ENCODE results near the gene FAM120B.

FAM120B gene

DNA sequence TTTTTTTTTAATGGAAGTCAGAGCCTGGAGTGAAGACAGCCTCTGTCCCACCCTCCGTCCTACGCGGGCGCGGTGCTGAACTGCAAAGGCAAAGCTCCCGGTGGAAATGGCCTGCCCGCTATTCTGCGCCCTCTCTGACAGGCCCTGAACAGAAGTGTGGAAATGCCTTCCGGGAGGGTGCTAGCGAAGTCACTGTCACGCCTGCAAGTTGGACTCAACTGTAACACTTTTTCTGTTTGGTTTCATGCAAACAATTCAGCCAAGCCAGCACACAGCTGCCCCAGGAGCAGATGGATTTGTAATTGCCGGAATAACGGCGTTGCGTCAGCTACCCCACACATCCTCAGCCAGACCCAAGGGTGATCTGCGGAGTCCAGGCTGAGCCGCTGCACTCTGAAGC is 138.9 kb downstream of the FAM120B start:
- no peak for DNase-seq (ENCODE audit: low spot score)
- TF ChIP-seq, protein P1, sequence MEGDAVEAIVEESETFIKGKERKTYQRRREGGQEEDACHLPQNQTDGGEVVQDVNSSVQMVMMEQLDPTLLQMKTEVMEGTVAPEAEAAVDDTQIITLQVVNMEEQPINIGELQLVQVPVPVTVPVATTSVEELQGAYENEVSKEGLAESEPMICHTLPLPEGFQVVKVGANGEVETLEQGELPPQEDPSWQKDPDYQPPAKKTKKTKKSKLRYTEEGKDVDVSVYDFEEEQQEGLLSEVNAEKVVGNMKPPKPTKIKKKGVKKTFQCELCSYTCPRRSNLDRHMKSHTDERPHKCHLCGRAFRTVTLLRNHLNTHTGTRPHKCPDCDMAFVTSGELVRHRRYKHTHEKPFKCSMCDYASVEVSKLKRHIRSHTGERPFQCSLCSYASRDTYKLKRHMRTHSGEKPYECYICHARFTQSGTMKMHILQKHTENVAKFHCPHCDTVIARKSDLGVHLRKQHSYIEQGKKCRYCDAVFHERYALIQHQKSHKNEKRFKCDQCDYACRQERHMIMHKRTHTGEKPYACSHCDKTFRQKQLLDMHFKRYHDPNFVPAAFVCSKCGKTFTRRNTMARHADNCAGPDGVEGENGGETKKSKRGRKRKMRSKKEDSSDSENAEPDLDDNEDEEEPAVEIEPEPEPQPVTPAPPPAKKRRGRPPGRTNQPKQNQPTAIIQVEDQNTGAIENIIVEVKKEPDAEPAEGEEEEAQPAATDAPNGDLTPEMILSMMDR (IDR thresholded peaks at IDR 0.05; ENCODE audit: extremely low read depth, missing control alignments) = no peak

GRCh38 chr6:170445971-170446370 is 139.4 kb downstream of the FAM120B start:
- TF ChIP-seq, protein P1 (IDR thresholded peaks at IDR 0.05; ENCODE audit: extremely low read depth, missing control alignments) = no peak
- no peak for DNase-seq (ENCODE audit: low spot score)

- no peak for DNase-seq (ENCODE audit: low spot score)
Measured at GRCh38 chr6:170446841-170447560, 140.4 kb downstream of the FAM120B start.

GRCh38 chr6:170447561-170447930 is 141.0 kb downstream of the FAM120B start:
- TF ChIP-seq, protein P1 (IDR thresholded peaks at IDR 0.05; ENCODE audit: extremely low read depth, missing control alignments) = no peak
- DNase-seq (ENCODE audit: low spot score) = no peak

More at GRCh38 chr6:170446841-170447560, 140.4 kb downstream of the FAM120B start:
- TF ChIP-seq, protein P1 (IDR thresholded peaks at IDR 0.05; ENCODE audit: extremely low read depth, missing control alignments) = no peak

- TF ChIP-seq, protein P1 (IDR thresholded peaks at IDR 0.05; ENCODE audit: extremely low read depth, missing control alignments) = no peak
Measured at GRCh38 chr6:170448317-170448716, 141.8 kb downstream of the FAM120B start.

DNA sequence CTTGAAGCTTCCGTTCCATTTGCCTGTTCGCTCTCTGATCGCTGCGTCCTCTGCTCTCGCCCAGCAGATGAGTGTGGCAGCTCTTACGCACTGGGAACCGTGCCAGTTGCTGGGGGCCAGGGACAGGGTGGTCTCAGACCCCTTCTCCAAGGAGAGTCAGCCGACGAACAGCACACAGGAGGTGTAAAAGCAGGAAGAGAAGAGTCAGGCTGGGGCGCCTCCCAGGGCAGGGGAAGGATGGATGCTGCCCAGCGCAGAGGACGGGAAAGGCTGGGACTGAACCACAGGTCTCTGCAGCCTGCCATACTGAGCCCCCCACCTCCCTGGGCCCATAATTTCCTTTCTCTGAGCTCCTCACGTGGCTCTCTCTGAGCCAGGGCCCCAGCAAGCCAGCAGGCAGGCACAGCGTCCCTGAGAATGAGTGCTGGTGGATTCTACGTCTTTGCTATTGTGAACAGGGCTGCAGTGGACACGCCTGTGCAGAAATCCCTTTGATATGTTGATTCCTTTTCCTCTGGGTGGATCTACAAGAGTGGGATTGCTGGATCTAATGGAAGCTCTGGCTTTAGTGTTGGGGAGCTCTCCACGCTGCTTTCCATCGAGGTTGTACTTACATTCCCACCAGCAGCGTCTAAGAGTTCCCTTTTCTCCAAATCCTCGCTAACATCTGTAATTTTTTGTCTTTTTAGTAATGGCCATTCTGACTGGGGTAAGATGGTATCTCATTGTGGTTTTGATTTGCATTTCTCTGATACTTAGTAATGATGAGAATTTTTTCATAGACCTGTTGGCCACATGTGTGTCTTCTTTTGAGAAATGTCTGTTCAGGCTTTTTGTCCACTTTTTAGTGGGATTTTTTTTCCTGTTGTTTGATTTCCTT is 142.4 kb downstream of the FAM120B start:
- TF ChIP-seq, protein P1 (IDR thresholded peaks at IDR 0.05; ENCODE audit: extremely low read depth, missing control alignments) = no peak
- no peak for DNase-seq (ENCODE audit: low spot score)

More at GRCh38 chr6:170448317-170448716, 141.8 kb downstream of the FAM120B start:
- DNase-seq (ENCODE audit: low spot score) = no peak

Measured in GM20000 (cell line).